Lung (tissue), 12 donors: Measurements from ENCODE around the gene PGP. TPM values are rescaled to one million over a fixed set of nuclear protein-coding genes. Genes with fewer than 3 reads are reported as not detected.

Source experiments
- ATAC-seq: fragments of 200-7000 bp; cut with Tn5 transposase; one replicate; pipeline ENCODE4 v1.9.1; 2020; ENCODE audit warnings: moderate number of reproducible peaks; ENCODE audit not compliant: insufficient read depth, low FRiP score
- DNase-seq, 3 donors: peaks; one replicate each; pipeline ENCODE4 v3.0.0-alpha.2; 2013 to 2017
- H3K27ac ChIP-seq, 2 donors: one replicate each; pipeline ENCODE4 v1.5.1; 2013; ENCODE audit warnings: mild to moderate bottlenecking in 2 of 2, moderate library complexity in 2 of 2, control low read depth in 1 of 2, inconsistent platforms in 1 of 2, low read depth in 1 of 2, low read length in 1 of 2
- H3K27me3 ChIP-seq, 3 donors: one replicate each; pipeline ENCODE4 v1.5.1; 2013; ENCODE audit warnings: low read length in 2 of 3; ENCODE audit not compliant: control insufficient read depth in 3 of 3, insufficient read depth in 3 of 3
- H3K36me3 ChIP-seq, 4 donors: one replicate each; pipeline ENCODE4 v1.5.1; 2013; ENCODE audit warnings: low read length in 4 of 4, mild to moderate bottlenecking in 1 of 4, moderate library complexity in 1 of 4; ENCODE audit not compliant: control insufficient read depth in 4 of 4, insufficient read depth in 4 of 4
- H3K4me1 ChIP-seq, 5 donors: one replicate each; pipeline ENCODE4 v1.5.1; 2013; ENCODE audit warnings: low read length in 5 of 5, mild to moderate bottlenecking in 2 of 5, moderate library complexity in 1 of 5; ENCODE audit not compliant: control insufficient read depth in 5 of 5, insufficient read depth in 5 of 5
- H3K4me3 ChIP-seq: one replicate; pipeline ENCODE4 v1.5.1; 2013; ENCODE audit warnings: mild to moderate bottlenecking, control low read depth, moderate library complexity
- H3K9ac ChIP-seq, 2 donors: one replicate each; pipeline ENCODE4 v1.5.1; 2013; ENCODE audit warnings: low read length in 2 of 2, control low read depth in 1 of 2; ENCODE audit not compliant: insufficient read depth in 1 of 2
- H3K9me3 ChIP-seq, 4 donors: one replicate each; pipeline ENCODE4 v1.5.1; 2013; ENCODE audit warnings: low read length in 3 of 4, mild to moderate bottlenecking in 1 of 4, moderate library complexity in 1 of 4; ENCODE audit not compliant: control insufficient read depth in 4 of 4, insufficient read depth in 3 of 4
- WGBS, 2 donors: extraction: QIAGEN DNeasy Blood & Tissue Kit; methylation state at CpG; one replicate each; pipeline ENCODE4 v1.1.7; 2013; 5-methylcytosine and 5-hydroxymethylcytosine counted together
- polyA plus RNA-seq, 2 donors: library from polyadenylated mRNA; stranded (reverse); fragments of 200-250 nt; gene quantifications; one replicate each; pipeline ENCODE4 v1.2.1, GENCODE V29; 2013
- total RNA-seq, 2 donors: library from RNA; depleted of rRNA in 1 of 2; stranded (reverse); fragments of >200 nt in 1 of 2; gene quantifications; one replicate each; pipeline ENCODE4 v1.2.1, GENCODE V29; 2014 to 2021
- TF ChIP-seq, protein P1 (sequence below): IDR thresholded peaks from 2 replicates; pipeline ENCODE4 v1.5.1; 2012; ENCODE audit warnings: mild to moderate bottlenecking; ENCODE audit errors: control extremely low read depth, extremely low read depth
- donor health status: control.
- donor health status: control.
- donor health status: Bipolar disorder and iron deficiency.
- donor health status: healthy.
- donor health status: DM: yes; HTN: yes; CAD: no.

PGP gene
- total and polyA plus RNA-seq, 4 donors, result 3.8 to 20.9 (median 13.7) TPM

GRCh38 chr16:2184346-2184745 lies 30.3 kb downstream of the PGP start:
- Histone ChIP-seq H3K4me3 (no peak overlapping the region), H3K4me1 (no peaks in the 10 kb centered on the region), H3K27ac (no peak overlapping the region), H3K36me3 (no peaks in the 10 kb centered on the region), H3K9me3 (no peaks in the 10 kb centered on the region), H3K27me3 (no peaks in the 10 kb centered on the region), H3K9ac (no peak overlapping the region)
- 88 to 92% methylated on average over 19 of the region's 19 CpGs for WGBS, 2 donors
- ATAC-seq (no peak), DNase-seq (no peak)
- TF ChIP-seq, protein P1, sequence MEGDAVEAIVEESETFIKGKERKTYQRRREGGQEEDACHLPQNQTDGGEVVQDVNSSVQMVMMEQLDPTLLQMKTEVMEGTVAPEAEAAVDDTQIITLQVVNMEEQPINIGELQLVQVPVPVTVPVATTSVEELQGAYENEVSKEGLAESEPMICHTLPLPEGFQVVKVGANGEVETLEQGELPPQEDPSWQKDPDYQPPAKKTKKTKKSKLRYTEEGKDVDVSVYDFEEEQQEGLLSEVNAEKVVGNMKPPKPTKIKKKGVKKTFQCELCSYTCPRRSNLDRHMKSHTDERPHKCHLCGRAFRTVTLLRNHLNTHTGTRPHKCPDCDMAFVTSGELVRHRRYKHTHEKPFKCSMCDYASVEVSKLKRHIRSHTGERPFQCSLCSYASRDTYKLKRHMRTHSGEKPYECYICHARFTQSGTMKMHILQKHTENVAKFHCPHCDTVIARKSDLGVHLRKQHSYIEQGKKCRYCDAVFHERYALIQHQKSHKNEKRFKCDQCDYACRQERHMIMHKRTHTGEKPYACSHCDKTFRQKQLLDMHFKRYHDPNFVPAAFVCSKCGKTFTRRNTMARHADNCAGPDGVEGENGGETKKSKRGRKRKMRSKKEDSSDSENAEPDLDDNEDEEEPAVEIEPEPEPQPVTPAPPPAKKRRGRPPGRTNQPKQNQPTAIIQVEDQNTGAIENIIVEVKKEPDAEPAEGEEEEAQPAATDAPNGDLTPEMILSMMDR, result no peak

DNA sequence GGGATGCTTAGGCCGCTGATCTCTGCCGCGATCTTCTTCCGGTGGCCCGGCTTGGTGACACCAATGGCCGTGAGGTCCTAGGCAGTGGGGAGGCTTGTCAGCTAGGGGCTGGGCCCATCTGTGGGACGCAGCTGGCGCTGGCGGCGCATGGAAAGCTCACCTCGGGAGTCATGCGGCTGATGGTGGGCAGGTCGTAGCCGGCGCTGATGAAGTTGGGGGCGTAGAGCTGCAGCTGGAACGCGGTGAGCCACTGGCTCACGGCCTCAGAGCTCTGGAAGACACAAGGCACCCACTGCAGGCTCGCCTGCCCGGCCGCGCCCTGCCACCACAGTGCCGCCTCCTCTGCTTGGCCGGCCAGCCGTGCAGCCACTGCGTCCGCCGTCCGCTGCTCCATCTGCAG lies 31.0 kb downstream of the PGP start:
- 93% methylated on average over 30 of the region's 30 CpGs for WGBS, 2 donors

DNA sequence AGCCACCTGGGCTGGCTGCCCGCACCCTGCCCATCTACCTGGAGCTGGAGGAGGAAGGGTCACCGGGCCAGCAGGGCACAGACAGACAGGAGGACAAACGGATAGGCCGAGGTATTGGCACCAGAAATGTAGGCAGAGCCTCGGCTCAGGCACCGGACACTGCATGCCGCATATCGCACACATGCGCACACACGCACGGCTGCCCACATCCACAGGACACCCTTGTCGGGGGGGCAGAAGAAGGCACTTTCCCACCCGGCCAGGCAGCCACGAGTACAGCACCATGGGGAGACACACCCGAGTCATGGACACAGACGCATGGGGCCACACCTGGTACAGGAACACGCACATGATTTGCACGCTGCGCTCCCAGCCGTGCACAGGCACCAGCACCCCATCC lies 32.7 kb downstream of the PGP start:
- ATAC-seq (no peak), DNase-seq (no peak)
- TF ChIP-seq, protein P1, result no peak
- no peaks in the 10 kb centered on the region for H3K4me1 ChIP-seq
- 93% methylated on average over 20 of the region's 20 CpGs for WGBS, 2 donors
- no peak overlapping the region for H3K4me3 ChIP-seq
- H3K9me3 ChIP-seq, result no peaks in the 10 kb centered on the region
- H3K36me3 ChIP-seq, result peaks cover 0 to 13% (median 2%) of the 10 kb centered on the region in 4 donors
- H3K27me3 ChIP-seq, result no peaks in the 10 kb centered on the region
- no peak overlapping the region for H3K9ac ChIP-seq
- H3K27ac ChIP-seq, result no peak overlapping the region

More for the DNA sequence above, 31.0 kb downstream of the PGP start:
- ATAC-seq (no peak), DNase-seq (no peak)
- Histone ChIP-seq H3K27ac (no peak overlapping the region), H3K9ac (no peak overlapping the region), H3K4me1 (no peaks in the 10 kb centered on the region), H3K36me3 (no peaks in the 10 kb centered on the region), H3K9me3 (no peaks in the 10 kb centered on the region), H3K4me3 (no peak overlapping the region), H3K27me3 (no peaks in the 10 kb centered on the region)
- TF ChIP-seq, protein P1, result no peak
